ENCODE results near the gene ARHGAP25. TPM values are rescaled to one million over a fixed set of nuclear protein-coding genes. Genes with fewer than 3 reads are reported as not detected.

The ARHGAP25 gene
- total and polyA plus RNA-seq, 2 of the 4 experiments (the other 2 are of a cell fraction), result 0.29 to 0.36 TPM

- no peak overlapping the region for H2AFZ ChIP-seq (replicated peaks; ENCODE audit: low read length, poor library complexity)
- ATAC-seq (ENCODE audit: low read depth), result no peak
- no peaks in the 10 kb centered on the region for H3K27me3 ChIP-seq (ENCODE audit: control insufficient read depth, insufficient read depth, low read length)
- ChIA-PET POLR2A (ENCODE audit: unreplicated experiment) (no interaction called here), CTCF (no interaction called here)
- no peak overlapping the region for H4K8ac ChIP-seq (ENCODE audit: low read depth in 2 of 2, low read length in 2 of 2)
- no peak overlapping the region for H2BK20ac ChIP-seq (ENCODE audit: low read depth, low read length)
- no peaks in the 10 kb centered on the region for H3K79me1 ChIP-seq (ENCODE audit: low read depth in 1 of 2, low read length in 2 of 2)
- no peak overlapping the region for H2BK15ac ChIP-seq (ENCODE audit: low read depth, low read length)
- no TSS peak for BruUV-seq (replicated peaks)
- H3K18ac ChIP-seq (ENCODE audit: low read depth, low read length), result no peak overlapping the region
- H3K4me1 ChIP-seq (ENCODE audit: control insufficient read depth, insufficient read depth, low read length), result no peaks in the 10 kb centered on the region
- H3K36me3 ChIP-seq (ENCODE audit: control insufficient read depth, insufficient read depth, low read length), result no peaks in the 10 kb centered on the region
- no peak overlapping the region for H3K4ac ChIP-seq (ENCODE audit: low read depth, low read length)
- TF ChIP-seq POLR2A (IDR thresholded peaks at IDR 0.05; ENCODE audit: low read depth, low read length), result no peak
- no peak for TF ChIP-seq NFE2L2 (IDR thresholded peaks at IDR 0.05; ENCODE audit: low read depth, low read length)
- TF ChIP-seq FOS (IDR thresholded peaks at IDR 0.05; ENCODE audit: low read depth, low read length), result no peak
- no peak for TF ChIP-seq CTCF (conservative IDR thresholded peaks at IDR 0.05; ENCODE audit: low read depth, low read length)
- no peak for TF ChIP-seq MAFK (IDR thresholded peaks at IDR 0.05; ENCODE audit: low read depth, low read length)
- TF ChIP-seq RFX5 (IDR thresholded peaks at IDR 0.05; ENCODE audit: low read depth, low read length), result no peak
- TF ChIP-seq SMC3 (IDR thresholded peaks at IDR 0.05; ENCODE audit: low read depth, low read length), result no peak
- no peak for TF ChIP-seq CEBPB (IDR thresholded peaks at IDR 0.05; ENCODE audit: low read depth, low read length)
- TF ChIP-seq RCOR1 (IDR thresholded peaks at IDR 0.05; ENCODE audit: insufficient replicate concordance, low read length), result no peak
- no peak for TF ChIP-seq MAZ (IDR thresholded peaks at IDR 0.05; ENCODE audit: borderline replicate concordance, low read depth, low read length)
- TF ChIP-seq BHLHE40 (IDR thresholded peaks at IDR 0.05; ENCODE audit: low read depth, low read length), result no peak
- no peak for TF ChIP-seq USF2 (IDR thresholded peaks at IDR 0.05; ENCODE audit: low read depth, low read length)
- TF ChIP-seq RAD21 (IDR thresholded peaks at IDR 0.05; ENCODE audit: low read length), result no peak
- H2AK5ac ChIP-seq (ENCODE audit: low read depth, low read length), result no peak overlapping the region
- H3K56ac ChIP-seq (ENCODE audit: extremely low read depth, insufficient read depth, low read length), result no peak overlapping the region
- no peaks in the 10 kb centered on the region for H3K9me3 ChIP-seq (ENCODE audit: control insufficient read depth, insufficient read depth, low read length)
- dilution Hi-C loops (cut with HindIII; ENCODE audit: low sequenced_read_pairs, unreplicated experiment) (no loop called here), intact Hi-C loops (cut with micrococcal nuclease) (no loop called here), in situ Hi-C loops (cut with MboI; ENCODE audit: low sequenced_read_pairs) (loop anchor here (5.0 kb wide), 1 partner anchor 165 kb away; no protein-coding TSS in a partner anchor)
- no peak overlapping the region for H2BK5ac ChIP-seq (ENCODE audit: low read depth, low read length, poor library complexity, severe bottlenecking)
- H3K14ac ChIP-seq (replicated peaks; ENCODE audit: low read depth, low read length), result no peak overlapping the region
- 97% methylated on average over 6 of the region's 6 CpGs; no CpG with 5 or more reads in 1 of the 2 experiments for WGBS, 2 experiments (ENCODE audit: extremely low coverage in 2 of 2, insufficient read length in 1 of 2)
- H3K4me3 ChIP-seq (ENCODE audit: insufficient read depth, low read depth, low read length), result no peak overlapping the region
- no peak overlapping the region for H4K91ac ChIP-seq (ENCODE audit: insufficient read depth, low read depth, low read length)
- H4K20me1 ChIP-seq (ENCODE audit: insufficient read depth, low read length), result no peaks in the 10 kb centered on the region
- H3K23ac ChIP-seq (ENCODE audit: low read depth, low read length), result no peak overlapping the region
- H3K9me1 ChIP-seq (ENCODE audit: insufficient read depth, low read length), result no peaks in the 10 kb centered on the region; the same call in 1 of the 2 replicates
- no peak for DNase-seq
- H2BK120ac ChIP-seq (ENCODE audit: low read depth, low read length), result no peak overlapping the region
- no peak overlapping the region for H4K5ac ChIP-seq (ENCODE audit: low read depth, low read length)
- no peak overlapping the region for H3K4me2 ChIP-seq (ENCODE audit: low read depth, low read length)
- no peak overlapping the region for H3K9ac ChIP-seq (ENCODE audit: low read depth, low read length)
- H2AK9ac ChIP-seq (replicated peaks; ENCODE audit: low read depth, low read length, poor library complexity), result no peak overlapping the region
- no peak overlapping the region for H3K27ac ChIP-seq (ENCODE audit: insufficient read depth, low read length)
These were observed 12.8 kb downstream of the ARHGAP25 start for GRCh38 chr2:68747413-68747812.
